Activated naive CD8-positive, alpha-beta T cell treated with anti-CD3 and anti-CD28 coated beads, Interleukin-2, amount 50 U/mL, for 24 hours (primary cell): ENCODE results near the gene RUSF1.
"Not testable (repeated sequence)": the region's sequence is repeated elsewhere in the genome, so short reads cannot be mapped to it uniquely, and the experiment has no call there.

ENCODE experiments used
- ATAC-seq: fragments of 150-1000 bp; cut with Tn5 transposase; one replicate; pipeline ENCODE4 v1.10.0; 2021
- DNase-seq: peaks from one replicate; pipeline ENCODE4 v3.0.0; 2021
- H3K27ac Mint-ChIP-seq: one replicate; pipeline ENCODE4 v1.8.0; 2021; ENCODE audit warnings: mild to moderate bottlenecking, mixed read lengths
- H3K27me3 Mint-ChIP-seq: one replicate; pipeline ENCODE4 v1.8.0; 2021; ENCODE audit warnings: mixed read lengths
- H3K36me3 Mint-ChIP-seq: one replicate; pipeline ENCODE4 v1.8.0; 2021; ENCODE audit warnings: low read depth, mixed read lengths
- H3K4me1 Mint-ChIP-seq: one replicate; pipeline ENCODE4 v1.8.0; 2021; ENCODE audit warnings: mixed read lengths
- H3K4me3 Mint-ChIP-seq: one replicate; pipeline ENCODE4 v1.8.0; 2021; ENCODE audit warnings: mild to moderate bottlenecking, moderate library complexity, mixed read lengths
- H3K9me3 Mint-ChIP-seq: one replicate; pipeline ENCODE4 v1.8.0; 2021; ENCODE audit warnings: mixed read lengths

Gene RUSF1

GRCh38 chr16:31485571-31485970 is 22.6 kb downstream of the RUSF1 start:
- H3K36me3 Mint-ChIP-seq = no peaks in the 10 kb centered on the region
- no peak overlapping the region for H3K4me3 Mint-ChIP-seq
- peaks cover 2% of the 10 kb centered on the region for H3K27me3 Mint-ChIP-seq
- no peaks in the 10 kb centered on the region for H3K9me3 Mint-ChIP-seq
- DNase-seq (no peak), ATAC-seq (no peak)
- peaks cover 8% of the 10 kb centered on the region for H3K4me1 Mint-ChIP-seq
- no peak overlapping the region for H3K27ac Mint-ChIP-seq

- ATAC-seq (no peak), DNase-seq (no peak)
- Mint-ChIP-seq H3K27ac (no peak overlapping the region), H3K36me3 (no peaks in the 10 kb centered on the region), H3K27me3 (peaks cover 2% of the 10 kb centered on the region), H3K4me1 (peaks cover 8% of the 10 kb centered on the region), H3K9me3 (no peaks in the 10 kb centered on the region), H3K4me3 (no peak overlapping the region)
Observed at GRCh38 chr16:31484491-31485171, 23.6 kb downstream of the RUSF1 start.

GRCh38 chr16:31484048-31484447 is 24.1 kb downstream of the RUSF1 start:
- H3K27ac Mint-ChIP-seq, H3K4me3 Mint-ChIP-seq, H3K4me1 Mint-ChIP-seq, ATAC-seq, H3K9me3 Mint-ChIP-seq, H3K36me3 Mint-ChIP-seq, H3K27me3 Mint-ChIP-seq, DNase-seq: not testable (repeated sequence)

GRCh38 chr16:31483081-31483480 is 25.1 kb downstream of the RUSF1 start, which contains the start of gene SLC5A2:
Gene SLC5A2, plus strand, starts transcription at chr16:31483123. Its CDS starts 14 bp downstream, at chr16:31483137.
- DNase-seq (no peak), ATAC-seq (no peak)
- H3K4me1 Mint-ChIP-seq = peaks cover 11% of the 10 kb centered on the region
- no peak within 1 kb of the TSS for H3K4me3 Mint-ChIP-seq
- no peaks in the 10 kb centered on the region for H3K9me3 Mint-ChIP-seq
- H3K36me3 Mint-ChIP-seq = no peaks in the 10 kb centered on the region
- H3K27me3 Mint-ChIP-seq = peaks cover 2% of the 10 kb centered on the region
- H3K27ac Mint-ChIP-seq = no peak within 1 kb of the TSS

GRCh38 chr16:31480851-31481536 is 27.2 kb downstream of the RUSF1 start:
- H3K4me3 Mint-ChIP-seq = no peak overlapping the region
- DNase-seq (no peak), ATAC-seq (no peak)
- peaks cover 3% of the 10 kb centered on the region for H3K27me3 Mint-ChIP-seq
- no peaks in the 10 kb centered on the region for H3K36me3 Mint-ChIP-seq
- peaks cover 17% of the 10 kb centered on the region for H3K4me1 Mint-ChIP-seq
- H3K27ac Mint-ChIP-seq = no peak overlapping the region
- H3K9me3 Mint-ChIP-seq = no peaks in the 10 kb centered on the region

- no peak for DNase-seq
- Mint-ChIP-seq H3K36me3 (no peaks in the 10 kb centered on the region), H3K27ac (no peak overlapping the region), H3K4me1 (peaks cover 18% of the 10 kb centered on the region), H3K27me3 (peaks cover 8% of the 10 kb centered on the region), H3K4me3 (no peak overlapping the region), H3K9me3 (no peaks in the 10 kb centered on the region)
- no peak for ATAC-seq
Observed at GRCh38 chr16:31479751-31480150, 28.4 kb downstream of the RUSF1 start.

- no peak overlapping the region for H3K27ac Mint-ChIP-seq
- no peaks in the 10 kb centered on the region for H3K9me3 Mint-ChIP-seq
- peaks cover 18% of the 10 kb centered on the region for H3K4me1 Mint-ChIP-seq
- no peaks in the 10 kb centered on the region for H3K36me3 Mint-ChIP-seq
- no peak for ATAC-seq
- DNase-seq = no peak
- peaks cover 8% of the 10 kb centered on the region for H3K27me3 Mint-ChIP-seq
- no peak overlapping the region for H3K4me3 Mint-ChIP-seq
Observed at GRCh38 chr16:31478956-31479355, 29.2 kb downstream of the RUSF1 start.

GRCh38 chr16:31477220-31478216 is 30.7 kb downstream of the RUSF1 start:
- peak; percentile 40 for ATAC-seq
- no peaks in the 10 kb centered on the region for H3K9me3 Mint-ChIP-seq
- DNase-seq = peak; percentile 58
- peak overlapping the region; percentile 74 for H3K4me3 Mint-ChIP-seq
- peaks cover 22% of the 10 kb centered on the region for H3K4me1 Mint-ChIP-seq
- H3K36me3 Mint-ChIP-seq = no peaks in the 10 kb centered on the region
- H3K27me3 Mint-ChIP-seq = peaks cover 17% of the 10 kb centered on the region
- H3K27ac Mint-ChIP-seq = no peak overlapping the region

GRCh38 chr16:31476303-31477219 is 31.6 kb downstream of the RUSF1 start:
- H3K4me1 Mint-ChIP-seq = peaks cover 24% of the 10 kb centered on the region
- no peaks in the 10 kb centered on the region for H3K9me3 Mint-ChIP-seq
- H3K36me3 Mint-ChIP-seq = no peaks in the 10 kb centered on the region
- peak overlapping the region; percentile 74 for H3K4me3 Mint-ChIP-seq
- ATAC-seq (peak; percentile 80), DNase-seq (peak; percentile 90)
- peak overlapping the region; percentile 22 for H3K27ac Mint-ChIP-seq
- H3K27me3 Mint-ChIP-seq = peaks cover 22% of the 10 kb centered on the region

GRCh38 chr16:31475946-31476302 is 32.3 kb downstream of the RUSF1 start:
- Mint-ChIP-seq H3K36me3 (no peaks in the 10 kb centered on the region), H3K27me3 (peaks cover 29% of the 10 kb centered on the region), H3K4me3 (peak overlapping the region; percentile 74), H3K9me3 (no peaks in the 10 kb centered on the region), H3K4me1 (peaks cover 25% of the 10 kb centered on the region), H3K27ac (no peak overlapping the region)
- DNase-seq (no peak), ATAC-seq (no peak)

GRCh38 chr16:31474773-31475738 is 33.1 kb downstream of the RUSF1 start:
- Mint-ChIP-seq H3K4me1 (peaks cover 25% of the 10 kb centered on the region), H3K27me3 (peaks cover 29% of the 10 kb centered on the region), H3K36me3 (no peaks in the 10 kb centered on the region), H3K4me3 (no peak overlapping the region), H3K27ac (no peak overlapping the region), H3K9me3 (no peaks in the 10 kb centered on the region)
- ATAC-seq = no peak
- no peak for DNase-seq

GRCh38 chr16:31474173-31474714 is 33.9 kb downstream of the RUSF1 start:
- DNase-seq (no peak), ATAC-seq (no peak)
- no peak overlapping the region for H3K27ac Mint-ChIP-seq
- H3K27me3 Mint-ChIP-seq = peaks cover 29% of the 10 kb centered on the region
- H3K9me3 Mint-ChIP-seq = no peaks in the 10 kb centered on the region
- H3K4me1 Mint-ChIP-seq = peaks cover 25% of the 10 kb centered on the region
- no peak overlapping the region for H3K4me3 Mint-ChIP-seq
- no peaks in the 10 kb centered on the region for H3K36me3 Mint-ChIP-seq
